GM12892 (cell line): Measurements from ENCODE around the gene CCDC149.

Experiments
- DNase-seq: peaks from one replicate; pipeline ENCODE4 v3.0.0; 2011; ENCODE audit not compliant: insufficient read length
- FAIRE-seq: peaks from 2 replicates; lab custom pipeline; 2011; peaks lifted over from hg19 to GRCh38; lab: Jason Lieb, UNC
- POLR2A ChIP-seq: IDR thresholded peaks from 2 replicates; pipeline ENCODE4 v1.6.1; 2011; ENCODE audit warnings: low read depth, low read length, control low read depth
- POLR2AphosphoS5 ChIP-seq: IDR thresholded peaks from 2 replicates; pipeline ENCODE4 v1.6.1; 2011; ENCODE audit warnings: low read depth, low read length, control low read depth
- TAF1 ChIP-seq: IDR thresholded peaks from 2 replicates; pipeline ENCODE4 v1.6.1; 2011; ENCODE audit warnings: low read depth, mild to moderate bottlenecking, control low read depth, low read length, borderline replicate concordance

The CCDC149 gene

DNA sequence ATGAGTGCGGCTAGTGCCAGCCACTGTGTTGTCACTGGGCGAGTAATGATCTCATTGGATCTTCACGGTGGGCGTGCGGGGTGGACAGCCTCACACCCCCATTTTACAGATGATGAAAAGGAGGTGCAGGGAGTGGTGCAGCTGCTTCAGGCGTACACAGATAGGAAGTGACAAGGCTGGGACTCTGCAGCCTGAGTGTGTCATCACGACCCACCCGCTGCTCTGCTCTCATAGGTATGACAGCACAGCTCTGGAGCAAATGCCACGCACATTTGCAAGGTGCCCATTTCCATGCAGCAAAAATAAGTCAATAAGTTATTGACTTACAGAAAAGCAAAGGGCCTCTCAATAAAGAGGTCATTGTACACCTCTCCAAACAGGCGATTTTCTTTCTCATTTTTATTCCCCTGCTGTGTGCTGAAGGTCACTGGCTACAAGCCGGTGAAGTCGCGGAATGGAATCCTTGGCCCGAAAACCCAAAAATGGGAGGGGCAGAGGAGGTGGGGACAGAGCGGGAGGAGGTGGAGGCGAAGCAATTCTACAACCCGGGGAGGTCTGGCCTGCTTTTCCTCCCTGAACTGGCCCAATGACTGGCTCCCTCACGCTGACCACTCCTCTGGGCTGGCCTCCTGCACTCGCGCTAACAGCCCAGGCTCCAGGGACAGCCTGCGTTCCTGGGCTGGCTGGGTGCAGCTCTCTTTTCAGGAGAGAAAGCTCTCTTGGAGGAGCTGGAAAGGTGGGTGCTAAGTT is 117.8 kb downstream of the CCDC149 start, which contains the start of gene SOD3:
Gene SOD3 (plus strand): TSS at position 658 of the 750 bp plus-strand sequence. CDS start 3,949 bp downstream, outside the sequence.
- DNase-seq (no peak), FAIRE-seq (no peak)

DNA sequence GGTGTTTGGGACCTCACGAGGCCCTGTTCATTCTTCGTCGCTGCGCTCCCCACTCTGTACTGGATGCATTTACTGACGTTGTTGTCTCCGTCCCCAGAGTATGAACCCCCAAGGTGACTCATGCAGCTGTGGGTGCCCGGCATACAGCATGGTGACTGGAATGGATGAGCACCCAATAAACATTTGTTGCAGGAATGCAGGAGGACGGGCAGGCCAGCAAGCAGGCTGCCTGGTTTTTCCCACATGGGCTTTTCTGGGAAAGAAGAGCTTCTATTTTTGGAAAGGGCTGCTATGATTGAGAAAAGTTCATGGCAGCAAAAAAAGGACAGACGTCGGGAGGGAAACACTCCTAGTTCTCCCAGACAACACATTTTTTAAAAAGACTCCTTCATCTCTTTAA is 118.4 kb downstream of the CCDC149 start:
- no peak for DNase-seq
- TF ChIP-seq POLR2A (no peak), TAF1 (no peak)
- FAIRE-seq, result no peak

More for the DNA sequence above, 117.8 kb downstream of the CCDC149 start, which contains the start of gene SOD3:
- TF ChIP-seq TAF1 (no peak), POLR2A (no peak), POLR2AphosphoS5 (no peak)

DNA sequence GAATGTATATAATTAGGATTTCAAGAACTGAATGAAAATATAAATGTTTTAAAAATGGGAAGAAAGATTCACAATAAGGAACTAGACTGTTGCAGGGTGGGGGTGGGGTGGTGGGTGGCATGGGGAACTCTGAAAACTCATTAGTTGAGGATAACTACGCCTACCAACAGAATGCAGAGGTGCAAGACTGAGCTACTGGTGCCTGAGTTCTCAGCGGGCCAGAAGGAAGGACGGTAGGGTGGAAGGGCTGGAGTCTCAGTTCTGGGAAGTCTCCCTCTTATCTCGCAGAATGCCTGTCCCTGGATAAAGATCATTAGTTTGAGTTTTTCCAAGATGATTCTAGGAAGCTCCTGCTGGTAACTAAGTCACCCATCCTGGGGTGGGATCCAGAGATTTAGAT is 118.8 kb downstream of the CCDC149 start:
- no peak for FAIRE-seq
- DNase-seq, result no peak
- TF ChIP-seq TAF1 (no peak), POLR2A (no peak), POLR2AphosphoS5 (no peak)

DNA sequence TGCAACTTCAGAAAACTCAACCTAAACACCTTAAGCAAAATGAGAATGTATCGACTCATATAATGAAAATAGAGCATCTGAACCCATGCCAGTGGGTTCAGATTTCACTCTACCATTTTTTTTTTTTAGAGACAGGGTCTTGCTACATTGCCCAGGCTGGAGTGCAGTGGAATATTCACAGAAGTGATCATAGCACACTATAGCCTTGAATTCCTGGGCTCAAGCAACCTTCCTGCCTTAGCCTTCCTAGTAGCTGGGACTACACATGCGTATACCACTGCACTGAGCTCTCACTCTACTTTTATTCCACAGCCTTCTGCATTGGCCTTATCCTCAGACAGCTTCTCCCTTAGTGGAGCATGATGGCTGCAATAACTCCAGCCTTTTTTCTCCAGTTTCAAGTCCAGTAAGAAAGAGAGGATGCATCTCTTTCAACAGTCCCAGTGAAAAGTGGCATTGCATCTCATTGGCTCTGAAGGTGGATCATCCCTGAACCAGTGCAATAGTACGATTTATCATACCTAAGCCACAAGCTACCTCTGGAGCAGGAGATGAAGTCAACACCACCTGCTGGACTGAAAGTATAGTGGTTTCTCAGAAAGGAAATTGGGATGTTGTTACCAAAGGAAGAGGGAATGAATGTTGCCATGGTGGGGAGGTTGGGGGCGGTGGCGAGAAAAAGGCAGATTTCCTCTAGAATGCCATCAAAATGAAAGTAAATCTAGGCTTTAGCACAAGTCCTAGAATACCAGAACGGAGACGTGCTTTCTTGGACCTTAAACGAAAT is 119.4 kb downstream of the CCDC149 start:
- no peak for TF ChIP-seq TAF1
- no peak for TF ChIP-seq POLR2AphosphoS5
- TF ChIP-seq POLR2A, result no peak
- FAIRE-seq, result no peak
- no peak for DNase-seq

DNA sequence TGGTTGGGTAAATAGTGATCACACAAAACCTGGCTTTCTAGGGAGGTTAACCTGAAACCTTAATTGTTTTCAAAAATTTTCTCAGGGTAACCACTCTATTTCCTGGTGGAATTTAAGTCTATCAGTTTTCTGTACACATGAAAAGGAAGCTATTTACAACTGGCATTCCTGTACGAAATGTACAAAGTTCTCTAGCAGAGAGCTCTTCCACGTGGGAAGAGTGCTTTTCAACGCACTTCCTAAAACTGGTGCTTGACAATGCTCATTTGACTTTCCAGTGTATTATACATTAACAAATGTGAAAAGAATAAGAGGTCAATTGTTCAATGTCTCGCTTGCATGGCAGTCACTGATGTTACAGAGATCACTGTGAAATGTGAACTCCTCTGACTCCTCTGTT is 120.3 kb downstream of the CCDC149 start:
- TF ChIP-seq TAF1 (no peak), POLR2AphosphoS5 (no peak), POLR2A (no peak)
- DNase-seq (no peak), FAIRE-seq (no peak)

GRCh38 chr4:24791043-24791442 is 121.8 kb downstream of the CCDC149 start:
- DNase-seq (no peak), FAIRE-seq (no peak)
- TF ChIP-seq POLR2AphosphoS5 (no peak), POLR2A (no peak), TAF1 (no peak)

GRCh38 chr4:24783506-24783905 is 129.3 kb downstream of the CCDC149 start:
- FAIRE-seq (no peak), DNase-seq (no peak)
- TF ChIP-seq TAF1 (no peak), POLR2AphosphoS5 (no peak), POLR2A (no peak)

DNA sequence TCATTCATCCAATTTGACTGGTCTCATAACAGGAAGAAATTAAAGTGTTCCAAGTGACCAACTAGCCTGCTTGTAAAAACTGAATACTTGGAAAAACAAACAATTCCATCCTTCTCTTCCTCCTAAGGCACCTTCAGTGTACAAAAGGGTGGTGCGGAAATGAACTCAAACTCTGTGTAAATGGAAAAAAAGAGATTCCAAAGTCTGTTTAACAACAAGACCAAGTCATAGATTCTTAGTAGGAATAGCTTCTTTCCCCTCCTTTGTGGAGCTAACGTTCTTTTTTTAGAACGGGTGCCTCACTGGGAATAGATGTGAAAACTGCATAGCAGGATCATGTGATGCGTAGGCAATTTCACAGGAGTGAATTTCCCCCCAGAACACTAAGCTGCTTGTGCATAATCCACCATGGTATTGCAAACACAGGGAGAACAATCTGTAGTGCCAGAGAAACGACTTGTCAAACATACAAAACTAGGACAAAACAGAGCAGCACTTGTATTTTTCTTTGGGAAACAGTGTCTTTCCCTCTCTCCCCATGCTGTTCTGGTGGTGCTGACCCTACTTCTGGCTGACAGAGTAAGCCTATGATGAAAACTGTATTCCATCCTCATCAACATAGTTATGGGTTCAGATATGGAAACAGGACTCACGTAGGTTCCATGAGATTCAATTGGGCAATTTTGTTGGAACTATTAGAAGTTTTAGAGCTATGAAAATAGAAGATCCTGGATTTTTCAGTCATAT is 130.7 kb downstream of the CCDC149 start:
- TF ChIP-seq TAF1 (no peak), POLR2A (no peak), POLR2AphosphoS5 (no peak)
- DNase-seq (no peak), FAIRE-seq (no peak)

GRCh38 chr4:24780936-24781495 is 131.8 kb downstream of the CCDC149 start:
- FAIRE-seq (no peak), DNase-seq (no peak)
- TF ChIP-seq POLR2A (no peak), POLR2AphosphoS5 (no peak), TAF1 (no peak)

GRCh38 chr4:24778464-24779225 is 134.2 kb downstream of the CCDC149 start:
- no peak for FAIRE-seq
- DNase-seq, result no peak
- TF ChIP-seq POLR2AphosphoS5 (no peak), TAF1 (no peak), POLR2A (no peak)
